ENCODE data around the gene CDHR5. TPM values are rescaled to one million over a fixed set of nuclear protein-coding genes. Genes with fewer than 3 reads are reported as not detected.

CDHR5 gene
- total RNA-seq, 2 donors from 2014 or later, result 0.10 TPM; not detected in 1

- DNase-seq (ENCODE audit: low spot score), result no peak
- intact Hi-C loops (cut with DNase I), result no loop called here
Observed at GRCh38 chr11:614021-614622, 10.6 kb downstream of the CDHR5 start.

- no peak for DNase-seq (ENCODE audit: low spot score)
- intact Hi-C loops (cut with DNase I), result no loop called here
Observed at GRCh38 chr11:613369-613968, 11.3 kb downstream of the CDHR5 start.

- intact Hi-C loops (cut with DNase I), result no loop called here
- DNase-seq (ENCODE audit: low spot score), result no peak
Observed at GRCh38 chr11:612961-613300, 11.8 kb downstream of the CDHR5 start.

DNA sequence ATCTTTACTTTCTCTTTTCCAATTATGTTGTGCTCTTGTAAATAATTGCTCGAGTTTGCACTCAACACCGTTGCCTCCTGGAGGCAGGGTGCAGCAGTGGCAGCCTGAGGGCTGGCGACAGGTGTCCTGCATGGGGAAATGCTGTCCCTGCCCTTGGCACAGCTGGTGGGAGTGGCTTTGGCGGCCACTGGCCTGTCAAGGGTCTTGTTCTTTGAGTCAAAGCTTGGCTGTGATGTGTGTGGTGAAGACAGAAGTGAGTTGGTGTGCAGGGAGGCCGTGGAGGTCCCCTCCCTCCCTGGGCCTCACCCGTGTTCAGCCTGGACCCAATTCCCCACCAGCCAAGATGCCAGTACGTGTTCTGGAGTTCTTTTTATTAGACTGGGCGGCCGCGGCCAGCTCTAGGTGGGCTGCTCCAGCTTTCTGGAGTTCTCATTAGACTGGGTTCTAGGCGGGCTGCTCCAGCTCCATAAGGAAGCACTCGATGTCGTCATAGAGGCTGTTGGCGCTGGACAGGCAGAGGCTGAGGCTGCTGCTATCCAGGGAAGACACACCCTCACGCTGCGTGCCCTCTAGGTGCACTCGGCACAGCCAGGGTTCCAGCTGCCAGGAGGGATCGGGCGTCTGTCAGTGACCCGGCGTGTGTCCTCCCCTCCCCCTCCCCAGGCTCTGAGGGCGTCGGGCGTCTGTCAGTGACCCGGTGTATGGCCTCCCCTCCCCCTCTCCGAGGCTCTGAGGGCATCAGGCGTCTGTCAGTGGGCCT lies 12.4 kb downstream of the CDHR5 start:
- intact Hi-C loops (cut with DNase I), result no loop called here
- DNase-seq (ENCODE audit: low spot score), result peak; percentile 81

GRCh38 chr11:611001-611996 lies 13.5 kb downstream of the CDHR5 start:
- intact Hi-C loops (cut with DNase I), result no loop called here
- peak; percentile 75 for DNase-seq (ENCODE audit: low spot score)

DNA sequence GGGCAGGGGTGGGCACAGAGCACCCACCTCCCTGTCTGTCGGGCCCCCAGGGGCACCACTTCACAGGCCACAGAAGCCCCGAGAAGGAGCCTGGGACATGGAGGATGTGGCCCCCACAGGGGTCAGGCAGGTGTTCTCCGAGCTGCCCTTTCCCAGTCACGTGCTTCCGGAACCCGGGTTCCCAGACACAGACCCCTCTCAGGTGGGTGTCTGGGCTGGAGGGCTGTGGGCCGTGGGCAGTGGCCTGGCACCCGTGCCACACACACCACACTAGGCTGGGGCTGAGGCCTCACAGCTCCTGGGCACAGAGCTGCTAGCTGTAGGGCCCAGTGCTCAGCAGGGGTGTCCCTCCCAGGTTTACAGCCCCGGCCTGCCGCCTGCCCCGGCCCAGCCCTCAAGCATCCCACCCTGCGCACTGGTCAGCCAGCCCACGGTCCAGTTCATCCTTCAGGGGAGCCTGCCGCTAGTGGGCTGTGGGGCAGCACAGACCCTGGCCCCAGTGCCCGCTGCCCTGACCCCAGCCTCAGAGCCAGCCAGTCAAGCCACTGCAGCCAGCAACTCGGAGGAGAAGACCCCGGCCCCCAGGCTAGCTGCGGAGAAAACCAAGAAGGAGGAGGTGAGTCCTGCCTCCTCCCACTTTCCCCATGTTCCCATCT lies 14.5 kb downstream of the CDHR5 start:
- intact Hi-C loops (cut with DNase I), result no loop called here
- no peak for DNase-seq (ENCODE audit: low spot score)

GRCh38 chr11:609341-609811 lies 15.4 kb downstream of the CDHR5 start:
- DNase-seq (ENCODE audit: low spot score), result peak; percentile 81
- intact Hi-C loops (cut with DNase I), result no loop called here

- no peak for DNase-seq (ENCODE audit: low spot score)
- intact Hi-C loops (cut with DNase I), result no loop called here
Observed at GRCh38 chr11:608791-609251, 15.9 kb downstream of the CDHR5 start.

- intact Hi-C loops (cut with DNase I), result no loop called here
- no peak for DNase-seq (ENCODE audit: low spot score)
Observed at GRCh38 chr11:607971-608659, 16.6 kb downstream of the CDHR5 start.

DNA sequence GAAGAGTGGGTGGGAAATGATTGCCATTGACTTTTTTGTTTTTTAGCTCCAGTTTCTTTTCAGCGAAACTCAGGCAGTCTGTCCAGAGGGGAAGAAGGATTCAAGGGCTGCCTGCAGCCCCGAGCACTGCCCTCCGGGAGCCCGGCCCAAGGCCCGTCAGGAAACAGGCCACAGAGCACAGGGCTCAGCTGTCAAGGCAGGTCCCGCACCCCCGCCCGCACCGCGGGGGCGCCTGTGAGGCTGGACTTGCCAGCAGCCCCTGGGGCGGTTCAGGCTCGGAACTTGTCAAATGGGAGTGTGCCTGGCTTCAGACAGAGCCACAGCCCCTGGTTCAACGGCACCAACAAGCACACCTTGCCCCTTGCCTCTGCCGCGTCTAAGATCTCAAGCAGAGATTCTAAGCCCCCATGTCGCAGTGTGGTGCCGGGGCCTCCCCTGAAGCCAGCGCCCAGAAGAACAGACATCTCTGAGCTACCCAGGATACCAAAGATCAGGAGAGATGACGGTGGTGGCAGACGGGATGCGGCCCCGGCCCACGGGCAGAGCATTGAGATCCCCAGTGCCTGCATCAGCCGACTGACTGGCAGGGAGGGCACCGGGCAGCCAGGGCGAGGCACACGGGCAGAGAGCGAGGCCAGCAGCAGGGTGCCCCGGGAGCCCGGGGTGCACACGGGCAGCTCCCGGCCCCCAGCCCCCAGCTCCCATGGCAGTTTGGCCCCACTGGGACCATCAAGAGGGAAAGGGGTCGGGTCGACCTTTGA lies 17.6 kb downstream of the CDHR5 start:
- intact Hi-C loops (cut with DNase I), result no loop called here

GRCh38 chr11:606245-606644 lies 18.5 kb downstream of the CDHR5 start:
- intact Hi-C loops (cut with DNase I), result no loop called here
- DNase-seq (ENCODE audit: low spot score), result peak; percentile 78

More for the DNA sequence above, 17.6 kb downstream of the CDHR5 start:
- DNase-seq (ENCODE audit: low spot score), result no peak

GRCh38 chr11:605286-606129 lies 19.2 kb downstream of the CDHR5 start:
- DNase-seq (ENCODE audit: low spot score), result no peak
- intact Hi-C loops (cut with DNase I), result no loop called here

- intact Hi-C loops (cut with DNase I), result no loop called here
- no peak for DNase-seq (ENCODE audit: low spot score)
Observed at GRCh38 chr11:603154-603553, 21.6 kb downstream of the CDHR5 start.

DNA sequence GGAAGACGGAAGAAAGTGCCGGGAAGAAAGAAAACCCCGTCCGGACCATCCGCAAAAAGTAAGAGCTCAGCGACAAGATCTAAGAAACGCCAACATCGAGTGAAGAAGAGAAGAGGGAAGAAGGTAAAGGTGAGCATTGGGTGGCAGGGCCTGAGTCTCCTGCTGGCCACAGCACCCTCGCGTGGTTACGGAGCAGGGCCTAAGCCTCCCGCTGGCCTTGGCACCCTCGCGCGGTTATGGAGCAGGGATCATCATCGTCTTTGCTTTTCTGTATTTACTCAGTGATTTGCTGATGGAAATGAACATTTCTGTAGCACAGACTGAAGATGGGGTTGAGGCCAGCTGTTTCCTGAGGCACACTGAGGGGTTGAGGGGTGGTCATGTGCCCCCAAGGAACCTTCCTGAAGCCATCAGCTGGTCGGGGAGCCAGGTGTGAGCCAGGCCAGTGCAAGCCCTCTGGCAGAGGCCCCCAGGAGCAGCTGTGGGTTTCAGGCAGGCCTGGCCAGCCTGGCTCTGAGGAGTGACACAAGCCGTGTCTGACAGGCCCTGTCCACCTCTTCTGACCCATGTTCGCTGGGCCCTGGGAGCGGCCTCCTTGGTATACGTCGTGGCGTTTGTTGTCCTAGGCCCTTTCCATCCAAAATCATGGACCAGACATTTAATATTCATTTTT lies 23.0 kb downstream of the CDHR5 start:
- no peak for DNase-seq (ENCODE audit: low spot score)
- intact Hi-C loops (cut with DNase I), result no loop called here

DNA sequence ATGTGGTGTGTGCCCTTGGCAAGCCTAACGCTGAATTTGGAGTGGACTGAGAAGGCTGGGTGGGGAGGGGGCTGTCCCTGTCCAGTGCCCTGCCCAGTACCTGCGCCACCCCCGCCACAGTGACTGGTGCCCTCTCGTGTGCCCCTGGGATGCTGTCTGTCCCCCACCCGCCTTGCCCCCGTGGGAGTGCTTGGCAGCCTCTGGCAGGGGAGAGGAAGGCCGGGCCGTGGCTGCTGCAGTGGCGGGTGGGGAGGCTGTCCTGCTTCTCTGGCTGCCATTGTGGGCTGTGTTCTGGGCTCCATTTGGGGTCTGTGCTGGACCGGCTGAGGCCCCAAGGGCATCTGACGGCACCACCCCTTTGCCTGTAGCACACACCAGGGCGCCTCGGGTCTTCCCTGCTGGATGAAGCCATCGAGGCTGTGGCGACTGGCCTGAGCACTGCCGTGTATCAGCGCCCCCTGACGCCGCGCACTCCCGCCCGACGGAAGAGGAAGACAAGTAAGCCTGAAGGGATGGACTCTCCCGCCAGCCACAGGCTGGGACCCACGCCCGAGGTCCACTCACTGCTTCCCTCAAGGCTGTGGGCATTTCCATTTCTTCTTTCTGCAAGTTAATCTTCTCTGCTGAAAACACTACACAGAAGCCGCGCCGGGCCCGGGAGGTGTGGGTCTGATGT lies 26.6 kb downstream of the CDHR5 start:
- no peak for DNase-seq (ENCODE audit: low spot score)
- intact Hi-C loops (cut with DNase I), result no loop called here

Measured in posterior vena cava (tissue), 2 donors.